SK-N-SH (cell line): ENCODE measurements around the gene CRTC1. TPM values are rescaled to one million over a fixed set of nuclear protein-coding genes. Genes with fewer than 3 reads are reported as not detected.

Experiments used
- CTCF ChIA-PET: fragments of 300-600, 350-600 bp; formaldehyde crosslinking; extraction: SDS; loops from one replicate; lab custom pipeline; 2021; lab: Yijun Ruan, JAX
- POLR2A ChIA-PET: fragments of 350-600 bp; sonication (Branson Sonifier 250); formaldehyde crosslinking; extraction: SDS; loops from one replicate; lab custom pipeline; 2020; ENCODE audit warnings: antibody characterized with exemption, inconsistent platforms; lab: Yijun Ruan, JAX
- DNase-seq: peaks from one replicate; pipeline ENCODE4 v3.0.0; 2012
- H2AFZ ChIP-seq: fragments of 200-600 bp; sonication (generic); 2 replicates; pipeline ENCODE4 v1.8.1; 2016; ENCODE audit warnings: antibody characterized with exemption, mild to moderate bottlenecking, low read depth
- H3F3A ChIP-seq: fragments of 200-600 bp; sonication (generic); replicated peaks from 2 replicates; pipeline ENCODE3; 2016; ENCODE audit warnings: antibody characterized with exemption, mild to moderate bottlenecking; ENCODE audit not compliant: insufficient read depth
- H3K27ac ChIP-seq, 2 experiments: fragments of 200-500 bp in 1 of 2; fragments of 200-600 bp in 1 of 2; sonication (Bioruptor generic) in 1 of 2; sonication (generic), shearing (Covaris generic) in 1 of 2; 2 replicates each; pipeline versions ENCODE4 v1.5.1 to v1.6.1; 2014 to 2016; ENCODE audit warnings: low read depth in 2 of 2, inconsistent platforms in 1 of 2, low read length in 1 of 2, mild to moderate bottlenecking in 1 of 2, mixed read lengths in 1 of 2
- H3K27me3 ChIP-seq: fragments of 200-600 bp; sonication (generic), shearing (Covaris generic); 2 replicates; pipeline ENCODE4 v1.6.1; 2016; ENCODE audit warnings: mixed run types; ENCODE audit not compliant: insufficient read depth
- H3K36me3 ChIP-seq, 2 experiments: fragments of 200-500 bp in 1 of 2; fragments of 200-600 bp in 1 of 2; sonication (Bioruptor generic) in 1 of 2; sonication (generic) in 1 of 2; replicated peaks in 1 of 2; 2 replicates each; pipeline versions ENCODE3 to v1.5.1; 2014 to 2016; ENCODE audit warnings: low read length in 1 of 2, mild to moderate bottlenecking in 1 of 2; ENCODE audit not compliant: insufficient read depth in 2 of 2, control insufficient read depth in 1 of 2
- H3K4me1 ChIP-seq, 2 experiments: fragments of 200-500 bp in 1 of 2; fragments of 200-600 bp in 1 of 2; sonication (Bioruptor generic) in 1 of 2; sonication (generic), shearing (Covaris generic) in 1 of 2; 2 replicates each; pipeline versions ENCODE4 v1.5.1 to v1.6.1; 2014 to 2016; ENCODE audit warnings: low read depth in 1 of 2, low read length in 1 of 2, mixed run types in 1 of 2; ENCODE audit not compliant: insufficient read depth in 2 of 2, control insufficient read depth in 1 of 2
- H3K4me2 ChIP-seq: fragments of 200-600 bp; sonication (generic), shearing (Covaris generic); 2 replicates; pipeline ENCODE4 v1.6.1; 2017; ENCODE audit warnings: mixed run types
- H3K4me3 ChIP-seq, 2 experiments: fragments of 200-500 bp in 1 of 2; fragments of 200-600 bp in 1 of 2; sonication (Bioruptor generic) in 1 of 2; sonication (generic), shearing (Covaris generic) in 1 of 2; 2 replicates each; pipeline versions ENCODE4 v1.5.1 to v1.8.1; 2014 to 2016; ENCODE audit warnings: low read depth in 2 of 2, inconsistent platforms in 1 of 2, low read length in 1 of 2, mild to moderate bottlenecking in 1 of 2, mixed read lengths in 1 of 2, moderate library complexity in 1 of 2
- H3K79me2 ChIP-seq: fragments of 200-600 bp; sonication (generic); 2 replicates; pipeline ENCODE4 v1.8.1; 2017; ENCODE audit warnings: mild to moderate bottlenecking; ENCODE audit not compliant: insufficient read depth
- H3K9ac ChIP-seq: fragments of 200-600 bp; sonication (generic); 2 replicates; pipeline ENCODE4 v1.6.1; 2017; ENCODE audit warnings: mixed run types
- H3K9me2 ChIP-seq: fragments of 200-600 bp; sonication (generic); 2 replicates; pipeline ENCODE4 v1.6.1; 2017; ENCODE audit warnings: mixed run types
- H3K9me3 ChIP-seq: fragments of 200-600 bp; sonication (generic); 2 replicates; pipeline ENCODE4 v1.6.1; 2017; ENCODE audit warnings: mixed run types, mild to moderate bottlenecking, moderate library complexity
- H4K20me1 ChIP-seq: fragments of 200-600 bp; sonication (generic); 2 replicates; pipeline ENCODE4 v1.6.1; 2017; ENCODE audit warnings: mild to moderate bottlenecking, mixed run types; ENCODE audit not compliant: insufficient read depth
- CHD2 ChIP-seq: fragments of 150-350 bp; IDR thresholded peaks from 2 replicates; pipeline ENCODE4 v1.6.1; 2018; ENCODE audit warnings: low read length; ENCODE audit not compliant: partially characterized antibody
- EP300 ChIP-seq, 2 experiments: IDR thresholded peaks; 2 replicates each; pipeline versions ENCODE4 v1.4.0 to v1.6.1; 2012; ENCODE audit warnings: borderline replicate concordance in 1 of 2, low read depth in 1 of 2, low read length in 1 of 2
- EZH2phosphoT487 ChIP-seq: fragments of 200-600 bp; sonication (generic); IDR thresholded peaks from 2 replicates; pipeline ENCODE4 v1.6.1; 2017; ENCODE audit warnings: low read depth, mixed run types, mild to moderate bottlenecking, antibody characterized with exemption, moderate library complexity, borderline replicate concordance
- FOXJ3 ChIP-seq: sonication (generic); formaldehyde crosslinking; IDR thresholded peaks from 2 replicates; pipeline ENCODE4 v1.5.1; 2020; ENCODE audit warnings: mild to moderate bottlenecking, missing genetic modification reagents
- GATA2 ChIP-seq: sonication (generic); formaldehyde crosslinking; IDR thresholded peaks from 2 replicates; pipeline ENCODE4 v1.5.0; 2020; ENCODE audit warnings: mild to moderate bottlenecking, missing genetic modification reagents
- JUND ChIP-seq: IDR thresholded peaks from 2 replicates; pipeline ENCODE4 v1.4.0; 2012
- MEF2A ChIP-seq: IDR thresholded peaks from 2 replicates; pipeline ENCODE4 v1.4.0; 2012; ENCODE audit warnings: low read depth, borderline replicate concordance
- MXI1 ChIP-seq: IDR thresholded peaks from 2 replicates; pipeline ENCODE4 v1.6.1; 2012; ENCODE audit warnings: mild to moderate bottlenecking, low read depth, low read length, improper control_type of control experiment
- NFIC ChIP-seq: IDR thresholded peaks from 2 replicates; pipeline ENCODE4 v1.4.0; 2012; ENCODE audit warnings: borderline replicate concordance
- NRF1 ChIP-seq: IDR thresholded peaks from 2 replicates; pipeline ENCODE4 v1.6.1; 2012; ENCODE audit warnings: low read depth, mild to moderate bottlenecking, low read length
- RAD21 ChIP-seq: IDR thresholded peaks from 2 replicates; pipeline ENCODE4 v1.6.1; 2012; ENCODE audit warnings: mild to moderate bottlenecking, low read length
- RCOR1 ChIP-seq: fragments of 150-350 bp; IDR thresholded peaks from 2 replicates; pipeline ENCODE4 v1.6.1; 2017; ENCODE audit warnings: antibody characterized with exemption, low read length
- RXRA ChIP-seq: IDR thresholded peaks from 2 replicates; pipeline ENCODE4 v1.4.0; 2012; ENCODE audit warnings: low read depth, mild to moderate bottlenecking, borderline replicate concordance
- SIN3A ChIP-seq: IDR thresholded peaks from 2 replicates; pipeline ENCODE4 v1.6.1; 2012; ENCODE audit warnings: low read depth, mild to moderate bottlenecking, low read length, moderate library complexity, borderline replicate concordance
- SMC3 ChIP-seq: IDR thresholded peaks from 2 replicates; pipeline ENCODE4 v1.6.1; 2012; ENCODE audit warnings: low read depth, low read length, improper control_type of control experiment
- TAF1 ChIP-seq: IDR thresholded peaks from 2 replicates; pipeline ENCODE4 v1.6.1; 2012; ENCODE audit warnings: low read depth, mild to moderate bottlenecking, low read length, moderate library complexity, borderline replicate concordance
- TCF12 ChIP-seq: IDR thresholded peaks from 2 replicates; pipeline ENCODE4 v1.4.0; 2012
- WGBS: methylation state at CpG from one replicate; pipeline ENCODE4 v1.1.6; 2017; ENCODE audit warnings: low lambda C conversion rate; 5-methylcytosine and 5-hydroxymethylcytosine counted together
- polyA plus RNA-seq, 3 experiments: library from polyadenylated mRNA; depleted of rRNA; stranded (reverse); fragments of >200 nt; gene quantifications; 2 replicates each; pipeline ENCODE4 v1.2.3, GENCODE V29; 2012
- TF ChIP-seq, protein P1 (sequence below): IDR thresholded peaks from 2 replicates; pipeline ENCODE4 v1.4.0; 2012; ENCODE audit warnings: low read depth, borderline replicate concordance
- TF ChIP-seq, protein P2 (sequence below): IDR thresholded peaks from 2 replicates; pipeline ENCODE4; 2012
- TF ChIP-seq, protein P3 (sequence below): fragments of 150-350 bp; IDR thresholded peaks from 2 replicates; pipeline ENCODE4 v1.6.1; 2017; ENCODE audit warnings: antibody characterized with exemption, low read length, low read depth, borderline replicate concordance
- TF ChIP-seq, protein P4 (sequence below): fragments of 150-350 bp; IDR thresholded peaks from 2 replicates; pipeline ENCODE4 v1.6.1; 2016; ENCODE audit warnings: mild to moderate bottlenecking, low read depth, low read length
- TF ChIP-seq, protein P5 (sequence below): fragments of 200-600 bp; sonication (generic); IDR thresholded peaks from 2 replicates; pipeline ENCODE4 v1.6.1; 2017; ENCODE audit warnings: antibody characterized with exemption, mild to moderate bottlenecking, moderate library complexity

CRTC1 gene
- polyA plus RNA-seq, 1 of the 3 experiments (the other 2 are of a cell fraction) = 5.0 TPM

DNA sequence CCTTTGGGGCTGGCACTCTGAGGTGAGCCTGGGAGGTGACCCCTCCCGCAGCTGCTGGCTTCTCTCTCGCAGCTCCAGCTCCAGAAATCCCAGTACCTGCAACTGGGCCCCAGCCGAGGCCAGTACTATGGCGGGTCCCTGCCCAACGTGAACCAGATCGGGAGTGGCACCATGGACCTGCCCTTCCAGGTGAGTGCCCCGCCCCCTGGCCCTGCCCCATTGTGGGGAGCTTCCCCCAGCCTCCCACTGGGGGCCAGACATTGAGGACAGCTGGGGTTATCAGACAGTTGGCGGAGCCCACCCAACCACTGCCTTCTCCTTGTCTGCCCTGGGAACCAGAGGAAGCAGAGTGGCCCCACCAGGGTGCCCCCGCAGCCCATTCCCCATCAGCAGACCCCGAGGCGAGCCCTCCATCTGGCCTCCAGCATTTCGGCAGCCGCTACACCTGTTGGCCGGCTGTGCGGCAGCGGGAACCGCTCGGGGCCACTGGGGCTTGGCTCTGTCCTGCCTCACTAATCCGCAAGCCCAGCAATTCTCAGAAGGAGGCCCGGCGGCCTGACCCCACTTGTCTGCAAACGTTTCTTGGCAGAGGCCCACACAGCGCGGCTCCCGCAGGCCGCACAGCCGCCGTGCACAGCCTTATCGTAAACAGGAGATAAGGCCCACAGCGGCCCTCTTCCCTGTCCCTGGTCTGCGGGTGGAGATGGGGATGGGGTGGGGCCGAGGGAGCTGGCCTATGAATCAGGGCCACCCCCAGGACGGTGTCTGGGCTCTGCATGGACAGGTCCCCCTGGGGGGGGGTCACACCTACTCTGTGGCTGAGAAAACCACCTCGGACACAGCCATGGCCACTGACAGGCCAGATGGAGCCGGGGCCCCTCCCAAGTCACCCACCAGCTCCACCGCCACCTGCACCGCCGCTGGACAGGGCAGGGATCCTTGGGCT lies 59.6 kb downstream of the CRTC1 start:
- WGBS = 82% methylated on average over 17 of the region's 38 CpGs
- Histone ChIP-seq H3K9ac (no peak overlapping the region), H2AFZ (no peak overlapping the region), H3K79me2 (no peaks in the 10 kb centered on the region), H4K20me1 (no peaks in the 10 kb centered on the region), H3K9me3 (no peaks in the 10 kb centered on the region), H3F3A (no peaks in the 10 kb centered on the region), H3K27ac (peak overlapping the region in 1 of 2 experiments; percentile 96; a peak in 2 of 4 replicates), H3K4me1 (peaks cover 0 to 67% of the 10 kb centered on the region in 2 experiments; a peak in 1 of 4 replicates), H3K4me3 (no peak overlapping the region), H3K4me2 (no peak overlapping the region), H3K27me3 (no peaks in the 10 kb centered on the region), H3K9me2 (no peaks in the 10 kb centered on the region), H3K36me3 (no peaks in the 10 kb centered on the region)
- peak; percentile 92 for DNase-seq
- ChIA-PET POLR2A (interaction anchor here (0.6 to 1.0 kb wide), 3 partner anchors 18 to 154 kb away, joined by 3 read pairs; no protein-coding TSS in a partner anchor), CTCF (interaction anchor here (0.6 to 5.7 kb wide), 9 partner anchors 9 to 274 kb away, joined by 3 to 24 read pairs (median 3); no protein-coding TSS in a partner anchor)
- TF ChIP-seq RAD21 (peak; percentile 35), SIN3A (no peak), TCF12 (0 out of 2 replicates have a peak, but pooled peaks have one; percentile 9), GATA2 (peak; percentile 96), TAF1 (no peak), NFIC (no peak), EZH2phosphoT487 (no peak), SMC3 (no peak; the same call in 1 of the 2 replicates), CHD2 (peak; percentile 51), MEF2A (no peak), RXRA (no peak), FOXJ3 (CRISPR knock-in tag) (peak; percentile 88), MXI1 (peak; percentile 31; the same call in 1 of the 2 replicates), JUND (no peak), RCOR1 (peak; percentile 60; the same call in 1 of the 2 replicates), NRF1 (no peak), EP300 (IDR thresholded peaks at IDR 0.05; ENCODE audit: borderline replicate concordance in 1 of 2, low read depth in 1 of 2, low read length in 1 of 2) (peak in 1 of 2 experiments; percentile 80; a peak in 2 of 4 replicates)
- TF ChIP-seq, protein P1, sequence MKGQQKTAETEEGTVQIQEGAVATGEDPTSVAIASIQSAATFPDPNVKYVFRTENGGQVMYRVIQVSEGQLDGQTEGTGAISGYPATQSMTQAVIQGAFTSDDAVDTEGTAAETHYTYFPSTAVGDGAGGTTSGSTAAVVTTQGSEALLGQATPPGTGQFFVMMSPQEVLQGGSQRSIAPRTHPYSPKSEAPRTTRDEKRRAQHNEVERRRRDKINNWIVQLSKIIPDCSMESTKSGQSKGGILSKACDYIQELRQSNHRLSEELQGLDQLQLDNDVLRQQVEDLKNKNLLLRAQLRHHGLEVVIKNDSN = no peak
- TF ChIP-seq, protein P2, sequence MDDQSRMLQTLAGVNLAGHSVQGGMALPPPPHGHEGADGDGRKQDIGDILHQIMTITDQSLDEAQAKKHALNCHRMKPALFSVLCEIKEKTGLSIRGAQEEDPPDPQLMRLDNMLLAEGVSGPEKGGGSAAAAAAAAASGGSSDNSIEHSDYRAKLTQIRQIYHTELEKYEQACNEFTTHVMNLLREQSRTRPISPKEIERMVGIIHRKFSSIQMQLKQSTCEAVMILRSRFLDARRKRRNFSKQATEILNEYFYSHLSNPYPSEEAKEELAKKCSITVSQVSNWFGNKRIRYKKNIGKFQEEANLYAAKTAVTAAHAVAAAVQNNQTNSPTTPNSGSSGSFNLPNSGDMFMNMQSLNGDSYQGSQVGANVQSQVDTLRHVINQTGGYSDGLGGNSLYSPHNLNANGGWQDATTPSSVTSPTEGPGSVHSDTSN = no peak
- TF ChIP-seq, protein P3, sequence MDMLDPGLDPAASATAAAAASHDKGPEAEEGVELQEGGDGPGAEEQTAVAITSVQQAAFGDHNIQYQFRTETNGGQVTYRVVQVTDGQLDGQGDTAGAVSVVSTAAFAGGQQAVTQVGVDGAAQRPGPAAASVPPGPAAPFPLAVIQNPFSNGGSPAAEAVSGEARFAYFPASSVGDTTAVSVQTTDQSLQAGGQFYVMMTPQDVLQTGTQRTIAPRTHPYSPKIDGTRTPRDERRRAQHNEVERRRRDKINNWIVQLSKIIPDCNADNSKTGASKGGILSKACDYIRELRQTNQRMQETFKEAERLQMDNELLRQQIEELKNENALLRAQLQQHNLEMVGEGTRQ = no peak
- TF ChIP-seq, protein P4, sequence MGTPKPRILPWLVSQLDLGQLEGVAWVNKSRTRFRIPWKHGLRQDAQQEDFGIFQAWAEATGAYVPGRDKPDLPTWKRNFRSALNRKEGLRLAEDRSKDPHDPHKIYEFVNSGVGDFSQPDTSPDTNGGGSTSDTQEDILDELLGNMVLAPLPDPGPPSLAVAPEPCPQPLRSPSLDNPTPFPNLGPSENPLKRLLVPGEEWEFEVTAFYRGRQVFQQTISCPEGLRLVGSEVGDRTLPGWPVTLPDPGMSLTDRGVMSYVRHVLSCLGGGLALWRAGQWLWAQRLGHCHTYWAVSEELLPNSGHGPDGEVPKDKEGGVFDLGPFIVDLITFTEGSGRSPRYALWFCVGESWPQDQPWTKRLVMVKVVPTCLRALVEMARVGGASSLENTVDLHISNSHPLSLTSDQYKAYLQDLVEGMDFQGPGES = no peak
- TF ChIP-seq, protein P5, sequence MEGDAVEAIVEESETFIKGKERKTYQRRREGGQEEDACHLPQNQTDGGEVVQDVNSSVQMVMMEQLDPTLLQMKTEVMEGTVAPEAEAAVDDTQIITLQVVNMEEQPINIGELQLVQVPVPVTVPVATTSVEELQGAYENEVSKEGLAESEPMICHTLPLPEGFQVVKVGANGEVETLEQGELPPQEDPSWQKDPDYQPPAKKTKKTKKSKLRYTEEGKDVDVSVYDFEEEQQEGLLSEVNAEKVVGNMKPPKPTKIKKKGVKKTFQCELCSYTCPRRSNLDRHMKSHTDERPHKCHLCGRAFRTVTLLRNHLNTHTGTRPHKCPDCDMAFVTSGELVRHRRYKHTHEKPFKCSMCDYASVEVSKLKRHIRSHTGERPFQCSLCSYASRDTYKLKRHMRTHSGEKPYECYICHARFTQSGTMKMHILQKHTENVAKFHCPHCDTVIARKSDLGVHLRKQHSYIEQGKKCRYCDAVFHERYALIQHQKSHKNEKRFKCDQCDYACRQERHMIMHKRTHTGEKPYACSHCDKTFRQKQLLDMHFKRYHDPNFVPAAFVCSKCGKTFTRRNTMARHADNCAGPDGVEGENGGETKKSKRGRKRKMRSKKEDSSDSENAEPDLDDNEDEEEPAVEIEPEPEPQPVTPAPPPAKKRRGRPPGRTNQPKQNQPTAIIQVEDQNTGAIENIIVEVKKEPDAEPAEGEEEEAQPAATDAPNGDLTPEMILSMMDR = no peak
